Naive thymus-derived CD8-positive, alpha-beta T cell (primary cell): Measurements from ENCODE around the gene SUN2. TPM values are rescaled to one million over a fixed set of nuclear protein-coding genes. Genes with fewer than 3 reads are reported as not detected.
"Not testable (repeated sequence)": the region's sequence is repeated elsewhere in the genome, so short reads cannot be mapped to it uniquely, and the experiment has no call there.

Source experiments
- ATAC-seq, 2 donors: fragments of 150-1000 bp; cut with Tn5 transposase in 1 of 2; sonication (Bioruptor Pico), chemical (Tn5 transposase) in 1 of 2; 1 replicate in 1 of 2; 2 replicates in 1 of 2; pipeline ENCODE4 v1.10.0; 2021; ENCODE audit warnings: mild to moderate bottlenecking in 2 of 2, moderate library complexity in 2 of 2
- POLR2A ChIA-PET: fragments of 350-600 bp; sonication (Branson Sonifier 250); formaldehyde crosslinking; loops from one replicate; lab custom pipeline; 2021; ENCODE audit warnings: antibody characterized with exemption; lab: Charles Lee
- DNase-seq, 10 donors: peaks; one replicate each; pipeline versions ENCODE4 v3.0.0 to v3.0.0-alpha.2; 2020 to 2022
- H3K27ac Mint-ChIP-seq, 10 donors: one replicate each; pipeline ENCODE4 v1.8.0; 2020 to 2022; ENCODE audit warnings: mild to moderate bottlenecking in 10 of 10, mixed read lengths in 10 of 10, moderate library complexity in 4 of 10, inconsistent platforms in 1 of 10
- H3K27me3 Mint-ChIP-seq, 5 donors: one replicate each; pipeline ENCODE4 v1.8.0; 2021 to 2022; ENCODE audit warnings: mixed read lengths in 5 of 5
- H3K36me3 Mint-ChIP-seq, 3 donors: one replicate each; pipeline ENCODE4 v1.8.0; 2020 to 2022; ENCODE audit warnings: mixed read lengths in 3 of 3, mild to moderate bottlenecking in 2 of 3, inconsistent platforms in 1 of 3
- H3K4me1 Mint-ChIP-seq, 4 donors: one replicate each; pipeline ENCODE4 v1.8.0; 2021 to 2022; ENCODE audit warnings: mixed read lengths in 4 of 4
- H3K4me3 Mint-ChIP-seq, 10 donors: one replicate each; pipeline ENCODE4 v1.8.0; 2020 to 2022; ENCODE audit warnings: mild to moderate bottlenecking in 10 of 10, mixed read lengths in 10 of 10, moderate library complexity in 6 of 10, inconsistent platforms in 1 of 10
- H3K9me3 Mint-ChIP-seq, 9 donors: one replicate each; pipeline ENCODE4 v1.8.0; 2020 to 2022; ENCODE audit warnings: mixed read lengths in 9 of 9, mild to moderate bottlenecking in 3 of 9, inconsistent platforms in 1 of 9, moderate library complexity in 1 of 9
- polyA plus RNA-seq, 3 donors: library from polyadenylated mRNA; unstranded; fragments of 300-500 nt; fragmentation: Illumina TruSeq; gene quantifications; one replicate each; pipeline ENCODE4 v1.2.3, GENCODE V29; 2021
- total RNA-seq, 8 experiments: library from RNA in 2 of 8; stranded (reverse) in 2 of 8; gene quantifications; one replicate each; pipeline ENCODE4 v1.2.3 and lab custom pipeline; 2021 to 2026

SUN2 gene, protein sequence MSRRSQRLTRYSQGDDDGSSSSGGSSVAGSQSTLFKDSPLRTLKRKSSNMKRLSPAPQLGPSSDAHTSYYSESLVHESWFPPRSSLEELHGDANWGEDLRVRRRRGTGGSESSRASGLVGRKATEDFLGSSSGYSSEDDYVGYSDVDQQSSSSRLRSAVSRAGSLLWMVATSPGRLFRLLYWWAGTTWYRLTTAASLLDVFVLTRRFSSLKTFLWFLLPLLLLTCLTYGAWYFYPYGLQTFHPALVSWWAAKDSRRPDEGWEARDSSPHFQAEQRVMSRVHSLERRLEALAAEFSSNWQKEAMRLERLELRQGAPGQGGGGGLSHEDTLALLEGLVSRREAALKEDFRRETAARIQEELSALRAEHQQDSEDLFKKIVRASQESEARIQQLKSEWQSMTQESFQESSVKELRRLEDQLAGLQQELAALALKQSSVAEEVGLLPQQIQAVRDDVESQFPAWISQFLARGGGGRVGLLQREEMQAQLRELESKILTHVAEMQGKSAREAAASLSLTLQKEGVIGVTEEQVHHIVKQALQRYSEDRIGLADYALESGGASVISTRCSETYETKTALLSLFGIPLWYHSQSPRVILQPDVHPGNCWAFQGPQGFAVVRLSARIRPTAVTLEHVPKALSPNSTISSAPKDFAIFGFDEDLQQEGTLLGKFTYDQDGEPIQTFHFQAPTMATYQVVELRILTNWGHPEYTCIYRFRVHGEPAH
- total RNA-seq (1,000 to 10,000 TPM; 1,061 to 1,073 TPM), polyA plus RNA-seq (100 to 1,000 TPM; 491 to 802 (median 518) TPM), total RNA-seq (lab: John Stamatoyannopoulos, UW) (77.2 to 1,402 (median 962) reads per million in 6 experiments)

DNA sequence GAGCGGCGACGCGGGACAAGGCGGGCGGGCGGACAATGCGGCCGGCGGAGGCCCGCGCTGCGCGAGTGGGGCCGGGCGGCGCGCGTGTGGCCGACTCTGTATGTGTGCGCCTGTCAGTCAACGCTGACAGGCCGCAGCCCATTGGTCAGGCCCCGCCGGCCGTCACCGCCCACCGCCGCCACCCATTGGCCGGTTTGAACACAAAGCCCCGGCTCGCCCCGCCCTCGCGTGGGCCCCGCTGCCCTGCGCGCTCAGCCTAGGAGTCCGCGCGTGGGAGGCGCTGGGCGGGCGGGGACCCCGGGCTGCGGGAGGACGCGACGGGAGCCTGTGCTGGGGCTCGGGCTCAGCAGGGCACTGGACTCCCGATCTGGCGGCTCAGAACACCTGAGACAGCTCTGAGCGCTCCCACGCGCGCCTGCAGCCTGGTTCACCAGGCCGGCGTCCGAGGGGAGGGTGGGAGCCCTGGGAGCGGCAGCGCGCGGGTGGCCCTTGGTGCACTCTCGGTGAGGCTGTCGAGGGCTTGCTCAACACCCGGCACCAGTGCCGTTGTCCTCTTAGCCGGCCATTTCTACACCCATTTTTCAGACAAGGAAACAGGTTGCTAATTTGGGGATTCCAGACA, at the start of gene SUN2:
SUN2 (minus strand) TSS at position 88 of the 622 bp plus-strand sequence. CDS start 3,370 bp downstream, outside the sequence.
- Mint-ChIP-seq H3K4me3 (peak within 1 kb of the TSS; percentile 94 to 100 (median 99)), H3K4me1 (peaks cover 41 to 77% (median 65%) of the 10 kb centered on the region in 4 donors), H3K27me3 (no peaks in the 10 kb centered on the region), H3K27ac (peak within 1 kb of the TSS; percentile 90 to 100 (median 99)), H3K36me3 (peaks cover 15 to 36% (median 26%) of the 10 kb centered on the region in 3 donors), H3K9me3 (no peaks in the 10 kb centered on the region)
- POLR2A ChIA-PET = interaction anchor here (0.6 to 37.2 kb wide), 9 partner anchors 1 to 391 kb away, joined by 3 to 1495 read pairs (median 14); partner anchors contain the start of genes GTPBP1, NPTXR, SUN2 and TOMM22
- ATAC-seq = peak; percentile 67 to 71
- peak; percentile 90 to 96 (median 94) for DNase-seq

DNA sequence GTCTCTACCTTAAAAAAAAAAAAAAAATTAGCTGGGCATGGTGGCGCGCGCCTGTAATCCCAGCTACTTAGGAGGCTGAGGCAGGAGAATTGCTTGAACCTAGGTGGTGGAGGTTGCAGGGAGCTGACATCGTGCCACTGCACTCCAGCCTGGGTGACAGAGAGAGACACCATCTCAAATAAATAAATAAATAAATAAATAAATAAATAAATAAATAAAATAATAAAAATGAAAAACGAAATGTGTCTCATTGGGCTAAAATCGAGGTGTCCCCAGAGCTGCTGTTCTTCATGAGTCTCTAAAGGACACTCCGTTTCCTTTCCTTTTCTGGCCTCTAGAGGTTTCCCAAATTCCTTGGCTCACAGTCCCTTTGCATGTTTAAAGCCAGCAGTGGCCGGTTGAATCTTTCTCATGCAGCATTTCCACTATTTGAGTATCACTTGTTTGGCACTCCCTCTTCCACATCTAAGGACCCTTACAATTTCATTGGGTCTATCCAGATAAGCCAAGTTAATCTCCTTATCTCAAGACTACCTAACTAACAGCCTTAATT, 49.3 kb upstream of the SUN2 start:
- peaks cover 3 to 32% (median 11%) of the 10 kb centered on the region in 5 donors for H3K27me3 Mint-ChIP-seq
- H3K27ac Mint-ChIP-seq, H3K9me3 Mint-ChIP-seq, H3K36me3 Mint-ChIP-seq, ATAC-seq, H3K4me1 Mint-ChIP-seq, POLR2A ChIA-PET, H3K4me3 Mint-ChIP-seq: not testable (repeated sequence)
- peak in 1 of 10 donors; percentile 10 for DNase-seq

DNA sequence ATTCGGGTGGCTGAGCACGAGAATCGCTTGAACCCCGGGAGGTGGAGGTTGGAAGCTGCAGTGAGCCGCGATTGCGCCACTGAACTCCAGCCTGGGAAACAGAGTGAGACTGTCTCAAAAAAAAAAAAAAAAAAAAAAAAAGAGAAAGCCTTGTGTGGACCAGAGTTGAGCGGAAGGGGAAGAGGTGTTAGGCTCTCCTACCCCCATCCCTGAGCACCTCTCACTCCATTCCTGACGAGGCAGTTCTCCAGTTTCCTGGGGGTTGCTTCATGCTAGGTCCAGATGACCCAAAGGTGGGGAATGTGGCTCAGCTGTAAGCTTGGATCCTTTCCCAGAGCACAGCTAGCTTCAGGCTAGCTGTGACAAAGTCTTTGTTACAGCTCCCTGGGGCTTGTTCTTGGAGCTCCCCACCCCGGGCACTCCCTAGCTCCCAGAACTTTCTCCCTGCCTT, 46.9 kb upstream of the SUN2 start:
- Mint-ChIP-seq H3K36me3 (peaks cover 0 to 4% (median 0%) of the 10 kb centered on the region in 3 donors), H3K9me3 (peaks cover 0 to 9% (median 2%) of the 10 kb centered on the region in 9 donors), H3K27ac (no peak overlapping the region), H3K4me3 (no peak overlapping the region), H3K4me1 (peaks cover 13 to 22% (median 15%) of the 10 kb centered on the region in 4 donors), H3K27me3 (peaks cover 2 to 23% (median 9%) of the 10 kb centered on the region in 5 donors)
- POLR2A ChIA-PET = no interaction called here
- ATAC-seq (no peak), DNase-seq (no peak)

DNA sequence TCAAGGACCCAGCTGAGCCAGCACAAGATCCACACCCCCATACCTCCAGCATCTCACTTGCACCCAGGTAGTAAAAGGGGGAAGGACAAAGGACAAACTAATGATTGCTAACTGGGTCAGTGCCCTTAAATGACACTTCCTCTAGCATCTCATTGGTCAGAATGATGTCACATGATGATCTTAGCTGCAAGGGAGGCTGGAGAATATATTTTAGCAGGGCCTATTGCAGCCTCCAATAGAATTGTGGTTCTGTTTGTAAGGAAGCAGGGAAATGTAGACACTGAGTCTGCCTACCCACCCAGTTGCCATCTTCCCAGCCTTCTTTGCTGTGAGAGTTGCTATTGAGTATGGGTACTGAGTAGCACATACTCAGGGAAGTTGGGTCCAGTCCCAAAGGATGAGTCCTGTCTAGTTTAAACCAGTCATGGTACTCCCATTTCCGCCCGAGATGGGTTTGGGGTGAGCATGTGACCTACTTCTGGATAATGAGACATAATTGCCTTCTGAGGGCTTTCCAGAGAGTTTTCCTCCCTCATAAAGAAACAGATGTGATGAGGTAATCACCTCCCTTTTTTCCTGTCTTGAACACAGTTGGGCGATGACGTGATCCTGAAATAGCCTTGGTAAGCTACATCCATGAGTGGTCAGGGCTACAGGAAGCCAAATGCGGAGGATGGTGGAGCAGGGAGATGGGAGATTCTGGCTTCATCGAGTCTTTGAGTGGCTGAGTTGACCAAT, 43.6 kb upstream of the SUN2 start:
- ATAC-seq (no peak), DNase-seq (no peak)
- Mint-ChIP-seq H3K27ac (peak overlapping the region in 1 of 10 donors; percentile 83), H3K4me3 (no peak overlapping the region), H3K36me3 (peaks cover 0 to 4% (median 0%) of the 10 kb centered on the region in 3 donors), H3K4me1 (peaks cover 21 to 28% (median 24%) of the 10 kb centered on the region in 4 donors), H3K9me3 (peaks cover 0 to 9% (median 2%) of the 10 kb centered on the region in 9 donors), H3K27me3 (peaks cover 2 to 37% (median 9%) of the 10 kb centered on the region in 5 donors)
- POLR2A ChIA-PET = interaction anchor here (1.0 to 1.3 kb wide), 3 partner anchors 43 to 67 kb away, joined by 3 to 5 read pairs (median 4); no protein-coding TSS in a partner anchor

DNA sequence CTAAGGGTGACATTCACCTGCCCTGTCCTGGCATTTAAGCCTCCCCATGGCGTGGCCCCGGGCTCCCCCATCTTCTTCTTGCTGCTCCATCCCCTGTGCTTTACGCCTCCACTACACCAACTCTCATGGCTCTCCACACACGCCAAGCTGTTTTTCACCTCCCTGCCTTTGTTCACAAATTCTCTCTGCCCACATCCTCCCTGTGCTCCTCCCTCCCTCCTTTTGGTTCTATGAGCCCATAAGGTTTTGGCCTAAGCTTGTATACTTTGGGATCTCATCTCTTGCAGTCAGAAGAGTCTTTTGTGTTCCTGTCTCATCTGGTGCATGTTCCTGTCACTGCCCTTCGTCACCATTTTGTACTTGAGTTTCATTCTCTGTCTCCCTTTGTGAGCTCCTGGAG, 42.7 kb upstream of the SUN2 start:
- H3K27ac Mint-ChIP-seq = peak overlapping the region in 9 of 10 donors; percentile 6 to 91 (median 63)
- H3K4me3 Mint-ChIP-seq = peak overlapping the region in 6 of 10 donors; percentile 3 to 61 (median 32)
- H3K36me3 Mint-ChIP-seq = peaks cover 0 to 4% (median 0%) of the 10 kb centered on the region in 3 donors
- H3K27me3 Mint-ChIP-seq = peaks cover under 1 to 30% (median 3%) of the 10 kb centered on the region in 5 donors
- peaks cover 20 to 32% (median 25%) of the 10 kb centered on the region in 4 donors for H3K4me1 Mint-ChIP-seq
- DNase-seq (peak in 2 of 10 donors; percentile 35 to 43), ATAC-seq (no peak)
- POLR2A ChIA-PET = interaction anchor here (1.0 to 1.2 kb wide), 5 partner anchors 45 to 66 kb away, joined by 3 to 5 read pairs (median 4); no protein-coding TSS in a partner anchor
- peaks cover 0 to 9% (median 2%) of the 10 kb centered on the region in 9 donors for H3K9me3 Mint-ChIP-seq

DNA sequence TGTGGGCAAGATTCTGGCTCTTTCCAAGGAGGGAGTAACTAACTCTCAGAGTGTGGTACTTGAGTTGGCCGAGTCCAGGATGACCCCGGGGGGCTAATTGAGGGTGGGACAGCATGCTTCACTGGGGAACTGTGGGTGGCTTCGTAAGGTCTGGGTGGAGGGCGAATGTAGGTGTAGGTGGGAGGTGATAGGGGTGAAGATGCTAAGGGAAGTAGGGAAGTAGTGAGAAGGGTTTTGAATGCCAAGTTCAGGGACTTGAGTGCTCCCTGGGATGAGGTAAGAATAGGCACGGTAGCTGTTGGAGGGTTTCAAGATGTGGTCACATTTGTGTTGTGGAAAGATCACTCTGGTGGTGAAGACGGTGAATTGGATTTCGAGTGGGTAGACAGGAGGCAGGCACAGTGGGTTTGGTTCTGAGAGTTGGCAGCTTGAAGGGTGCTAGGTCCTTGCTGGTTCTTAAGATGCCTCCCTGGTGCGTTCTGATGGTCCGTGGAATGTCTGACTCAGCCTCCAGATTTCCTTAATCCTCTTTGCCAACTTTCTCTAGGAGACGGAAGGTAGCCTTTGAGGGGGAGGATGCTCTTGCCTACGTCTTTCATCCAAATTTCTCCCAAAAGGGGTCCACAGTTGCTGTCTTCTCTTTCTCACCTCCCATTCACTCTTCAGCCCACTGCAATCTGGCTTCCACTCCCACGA, 40.6 kb upstream of the SUN2 start:
- no peak for ATAC-seq
- Mint-ChIP-seq H3K27me3 (peaks cover 0 to 20% (median 3%) of the 10 kb centered on the region in 5 donors), H3K4me3 (no peak overlapping the region), H3K27ac (peak overlapping the region in 5 of 10 donors; percentile 33 to 66 (median 40)), H3K36me3 (peaks cover 0 to 4% (median 0%) of the 10 kb centered on the region in 3 donors), H3K9me3 (peaks cover 0 to 9% (median 2%) of the 10 kb centered on the region in 9 donors), H3K4me1 (peaks cover 23 to 39% (median 30%) of the 10 kb centered on the region in 4 donors)
- POLR2A ChIA-PET = no interaction called here
- peak in 1 of 10 donors; percentile 6 for DNase-seq

DNA sequence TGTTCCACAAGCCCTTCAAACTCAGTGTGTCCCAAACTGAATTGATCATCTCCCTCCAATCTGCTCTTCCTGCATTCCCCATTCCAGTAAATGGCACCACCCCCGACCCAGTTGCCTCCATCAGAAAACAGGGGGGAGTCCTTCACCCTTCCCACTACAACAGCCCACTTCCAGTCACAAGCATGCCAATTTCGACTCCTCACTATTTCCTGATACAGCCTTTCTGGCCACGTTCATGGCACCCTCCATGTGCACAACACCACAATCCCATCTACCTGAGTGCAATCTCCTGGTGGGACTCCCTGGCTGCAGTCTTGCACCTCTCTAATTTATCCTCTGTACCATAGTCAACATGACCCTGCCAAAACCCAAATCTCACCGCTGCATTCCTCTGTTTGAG, 39.8 kb upstream of the SUN2 start:
- H3K9me3 Mint-ChIP-seq = peaks cover 0 to 9% (median 2%) of the 10 kb centered on the region in 9 donors
- peaks cover 0 to 4% (median 0%) of the 10 kb centered on the region in 3 donors for H3K36me3 Mint-ChIP-seq
- peaks cover 0 to 14% (median 3%) of the 10 kb centered on the region in 5 donors for H3K27me3 Mint-ChIP-seq
- POLR2A ChIA-PET = interaction anchor here (1.1 kb wide), 1 partner anchor 11 kb away, joined by 3 read pairs; no protein-coding TSS in a partner anchor
- H3K4me3 Mint-ChIP-seq = peak overlapping the region in 3 of 10 donors; percentile 1 to 24 (median 20)
- H3K27ac Mint-ChIP-seq = peak overlapping the region in 5 of 10 donors; percentile 28 to 71 (median 61)
- peak in 1 of 10 donors; percentile 36 for DNase-seq
- no peak for ATAC-seq
- H3K4me1 Mint-ChIP-seq = peaks cover 23 to 39% (median 30%) of the 10 kb centered on the region in 4 donors

DNA sequence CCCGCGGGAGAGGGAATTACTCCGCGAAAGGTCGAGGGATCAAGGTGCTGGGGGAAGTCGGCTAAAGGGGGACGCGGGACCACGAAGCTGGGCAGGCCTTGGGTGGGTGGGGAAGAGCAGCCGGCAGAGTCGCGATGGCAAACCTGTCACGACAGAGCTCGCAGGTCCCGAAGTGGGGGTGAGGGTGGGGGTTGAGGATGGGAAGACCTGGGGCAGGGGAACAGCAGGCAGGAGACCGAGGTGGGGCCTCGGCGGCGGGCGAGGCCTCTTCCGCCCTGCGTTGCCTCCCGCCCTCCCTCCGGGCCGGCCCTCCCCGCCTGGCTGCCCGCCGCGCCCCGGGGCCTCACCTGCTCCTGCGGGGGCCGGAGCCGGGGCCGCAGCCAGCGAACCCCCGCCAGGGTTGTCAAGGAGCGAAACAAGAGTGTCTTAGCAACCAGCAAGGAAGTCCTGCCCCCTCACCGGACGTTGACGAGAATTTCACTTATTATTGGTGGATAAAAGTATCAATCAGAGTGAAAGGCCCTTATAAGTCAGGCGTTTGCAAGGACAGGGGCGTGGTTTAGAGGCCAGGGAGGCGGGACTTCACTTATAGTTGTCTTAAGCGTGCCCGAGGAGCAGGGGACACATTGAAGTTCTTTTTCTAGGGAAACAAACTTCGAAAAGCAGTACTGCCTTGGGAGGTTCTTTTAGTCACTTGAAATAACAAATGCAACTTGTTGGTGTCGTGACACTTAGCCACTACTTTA, 38.1 kb upstream of the SUN2 start, which contains the start of gene DNAL4:
DNAL4 (minus strand) TSS at position 423 of the 746 bp plus-strand sequence. CDS start 11,412 bp downstream, outside the sequence.
- Mint-ChIP-seq H3K36me3 (peaks cover 0 to 2% (median 0%) of the 10 kb centered on the region in 3 donors), H3K4me3 (peak within 1 kb of the TSS; percentile 85 to 95 (median 91)), H3K9me3 (peaks cover 0 to 6% (median 0%) of the 10 kb centered on the region in 9 donors), H3K27me3 (peaks cover 0 to 14% (median 3%) of the 10 kb centered on the region in 5 donors), H3K27ac (peak within 1 kb of the TSS; percentile 83 to 97 (median 96)), H3K4me1 (peaks cover 22 to 38% (median 29%) of the 10 kb centered on the region in 4 donors)
- POLR2A ChIA-PET = interaction anchor here (1.1 to 1.3 kb wide), 4 partner anchors 11 to 61 kb away, joined by 3 to 5 read pairs (median 4); no protein-coding TSS in a partner anchor
- ATAC-seq (peak; percentile 95 to 97), DNase-seq (peak; percentile 71 to 98 (median 92))

DNA sequence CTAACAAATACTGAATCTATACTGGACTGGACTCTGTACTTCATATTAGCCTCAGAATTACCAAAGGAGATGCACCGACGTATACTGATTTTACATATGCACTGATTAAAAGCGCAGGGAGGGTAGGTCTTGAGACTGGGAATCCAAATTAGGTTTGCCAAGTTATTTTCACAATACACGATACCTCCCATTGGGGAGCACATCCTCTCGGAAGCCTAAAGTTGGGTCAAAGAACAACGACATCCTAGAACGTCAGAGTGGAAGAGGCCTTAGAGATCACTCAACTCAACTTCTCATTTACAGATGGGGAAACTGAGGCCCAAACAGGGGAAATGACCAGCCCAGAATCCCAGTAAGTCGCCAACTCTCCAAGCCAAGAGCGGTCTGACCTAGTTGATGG, 37.5 kb upstream of the SUN2 start:
- peak overlapping the region; percentile 82 to 97 (median 96) for H3K27ac Mint-ChIP-seq
- H3K27me3 Mint-ChIP-seq = peaks cover 0 to 14% (median 3%) of the 10 kb centered on the region in 5 donors
- POLR2A ChIA-PET = interaction anchor here (0.6 to 2.2 kb wide), 6 partner anchors 10 to 914 kb away, joined by 3 to 15 read pairs (median 5); no protein-coding TSS in a partner anchor

More for the DNA sequence above, 37.5 kb upstream of the SUN2 start:
- no peak for ATAC-seq
- peaks cover 0 to under 1% (median 0%) of the 10 kb centered on the region in 9 donors for H3K9me3 Mint-ChIP-seq
- DNase-seq = no peak
- H3K4me3 Mint-ChIP-seq = peak overlapping the region; percentile 85 to 95 (median 91)
- H3K36me3 Mint-ChIP-seq = no peaks in the 10 kb centered on the region
- peaks cover 17 to 32% (median 24%) of the 10 kb centered on the region in 4 donors for H3K4me1 Mint-ChIP-seq
